K562 (cell line): ENCODE measurements around the gene FKBP1B. TPM values are rescaled to one million over a fixed set of nuclear protein-coding genes. Genes with fewer than 3 reads are reported as not detected.

Experiments used
- ATAC-seq: fragments of 200-7000 bp; cut with Tn5 transposase; 3 replicates; pipeline ENCODE4 v1.9.1; 2020; ENCODE audit warnings: moderate library complexity
- BruUV-seq: library from RNA; stranded (reverse); fragments of 400-500 nt; replicated peaks from 2 replicates; lab custom pipeline; 2021; lab: Mats Ljungman, UMichigan
- CTCF ChIA-PET: fragments of 300-600 bp; formaldehyde crosslinking; extraction: SDS; loops from one replicate; lab custom pipeline; 2021; ENCODE audit warnings: low intra/inter-chr PET ratio; lab: Yijun Ruan, JAX
- POLR2A ChIA-PET: fragments of 300-600, 350-650 bp; sonication (Branson Sonifier 250); formaldehyde crosslinking; extraction: SDS; loops from one replicate; lab custom pipeline; 2021; ENCODE audit warnings: antibody characterized with exemption, inconsistent platforms; lab: Yijun Ruan, JAX
- DNase-seq, 4 experiments: peaks; one replicate each; pipeline versions ENCODE4 v3.0.0 to v3.0.0-alpha.2; 2011 to 2018; ENCODE audit warnings: low spot score in 3 of 4, mixed read lengths in 3 of 4; ENCODE audit errors: extremely low read depth in 1 of 4
- FAIRE-seq: peaks from 2 replicates; lab custom pipeline; 2011; peaks lifted over from hg19 to GRCh38; lab: Jason Lieb, UNC
- H2AFZ ChIP-seq: 2 replicates; pipeline ENCODE4 v1.6.0; 2011; ENCODE audit warnings: low read depth, low read length, control low read depth, inconsistent platforms
- H3K27ac ChIP-seq: fragments of 200-600 bp; 3 replicates; pipeline ENCODE4 v1.8.0; 2011; ENCODE audit warnings: low read depth, mild to moderate bottlenecking, control low read depth, inconsistent platforms, low read length, moderate library complexity, mixed read lengths; ENCODE audit errors: extremely low read depth
- H3K27me3 ChIP-seq, 2 experiments: fragments of 300-600 bp in 1 of 2; 2 replicates in 1 of 2; 3 replicates in 1 of 2; pipeline versions ENCODE4 v1.6.0 to v1.8.0; 2011; ENCODE audit warnings: inconsistent platforms in 2 of 2, low read length in 2 of 2, mild to moderate bottlenecking in 1 of 2, mixed read lengths in 1 of 2, moderate library complexity in 1 of 2; ENCODE audit not compliant: control insufficient read depth in 2 of 2, insufficient read depth in 2 of 2
- H3K36me3 ChIP-seq: fragments of 300-600 bp; 3 replicates; pipeline ENCODE4 v1.8.0; 2011; ENCODE audit warnings: mild to moderate bottlenecking, low read length, inconsistent platforms; ENCODE audit not compliant: control insufficient read depth, insufficient read depth
- H3K4me1 ChIP-seq, 2 experiments: fragments of 200-600 bp in 1 of 2; replicated peaks in 1 of 2; 2 replicates in 1 of 2; 3 replicates in 1 of 2; pipeline versions ENCODE4 v1.5.1 to v1.8.0; 2011; ENCODE audit warnings: inconsistent platforms in 2 of 2, low read length in 2 of 2, mild to moderate bottlenecking in 1 of 2, mixed read lengths in 1 of 2, moderate library complexity in 1 of 2; ENCODE audit not compliant: control insufficient read depth in 2 of 2, insufficient read depth in 2 of 2
- H3K4me2 ChIP-seq: 2 replicates; pipeline ENCODE4 v1.6.1; 2011; ENCODE audit warnings: low read length, control low read depth, inconsistent platforms, mixed read lengths; ENCODE audit not compliant: insufficient read depth
- H3K4me3 ChIP-seq: fragments of 200-600 bp; sonication (generic), shearing (Covaris generic); 2 replicates; pipeline ENCODE4 v1.5.1; 2016; ENCODE audit warnings: control low read depth, inconsistent platforms
- H3K79me2 ChIP-seq: fragments of 200-600 bp; 3 replicates; pipeline ENCODE4 v1.8.0; 2011; ENCODE audit warnings: low read length, inconsistent platforms; ENCODE audit not compliant: control insufficient read depth, insufficient read depth
- H3K9ac ChIP-seq, 2 experiments: 2 replicates each; pipeline versions ENCODE4 v1.6.0 to v1.6.1; 2011; ENCODE audit warnings: low read depth in 2 of 2, low read length in 2 of 2, control low read depth in 1 of 2, inconsistent platforms in 1 of 2, mild to moderate bottlenecking in 1 of 2, mixed read lengths in 1 of 2; ENCODE audit not compliant: insufficient read depth in 1 of 2
- H3K9me1 ChIP-seq: one replicate; pipeline ENCODE4 v1.6.0; 2011; ENCODE audit warnings: inconsistent platforms, mild to moderate bottlenecking, low read length, moderate library complexity; ENCODE audit not compliant: control insufficient read depth, insufficient read depth
- H3K9me3 ChIP-seq: replicated peaks from 2 replicates; pipeline ENCODE4 v1.5.1; 2011; ENCODE audit warnings: low read depth, low read length, inconsistent platforms; ENCODE audit not compliant: control insufficient read depth, insufficient read depth
- H4K20me1 ChIP-seq: replicated peaks from 2 replicates; pipeline ENCODE4 v1.6.1; 2011; ENCODE audit warnings: low read length, inconsistent platforms, mixed read lengths; ENCODE audit not compliant: control insufficient read depth, insufficient read depth
- BRCA1 ChIP-seq, 2 experiments: fragments of 450-650 bp in 1 of 2; sonication (generic) in 1 of 2; formaldehyde crosslinking in 1 of 2; IDR thresholded peaks; 2 replicates each; pipeline versions ENCODE4 v1.5.0 to v1.6.1; 2017 to 2020; ENCODE audit warnings: mild to moderate bottlenecking in 1 of 2, missing genetic modification reagents in 1 of 2
- BRD9 ChIP-seq: fragments of 450-650 bp; IDR thresholded peaks from 2 replicates; pipeline ENCODE4 v1.6.1; 2018; ENCODE audit warnings: low read depth; ENCODE audit not compliant: partially characterized antibody
- GTF2B ChIP-seq: IDR thresholded peaks from 2 replicates; pipeline ENCODE4 v1.6.1; 2011; ENCODE audit not compliant: insufficient read length; ENCODE audit errors: extremely low read depth
- POLR2G ChIP-seq: fragments of 200-400 bp; formaldehyde crosslinking; IDR thresholded peaks from 2 replicates; pipeline ENCODE4 v1.6.1; 2017; ENCODE audit warnings: low read depth, mild to moderate bottlenecking, antibody characterized with exemption, low read length, moderate library complexity
- RBFOX2 ChIP-seq: fragments of 200-400 bp; formaldehyde crosslinking; IDR thresholded peaks from 2 replicates; pipeline ENCODE4 v1.6.1; 2017; ENCODE audit warnings: low read depth, mild to moderate bottlenecking, low read length, moderate library complexity
- TEAD4 ChIP-seq, 2 experiments: sonication (generic) in 1 of 2; formaldehyde crosslinking in 1 of 2; IDR thresholded peaks; 2 replicates each; pipeline versions ENCODE4 v1.6.1 to v1.8.0; 2012 to 2022; ENCODE audit warnings: borderline replicate concordance in 1 of 2, inconsistent platforms in 1 of 2, low read length in 1 of 2, mild to moderate bottlenecking in 1 of 2, missing genetic modification reagents in 1 of 2
- ZNF217 ChIP-seq: sonication (generic); formaldehyde crosslinking; IDR thresholded peaks from 2 replicates; pipeline ENCODE4 v1.8.0; 2022; ENCODE audit warnings: mild to moderate bottlenecking, missing genetic modification reagents
- WGBS: fragments of 100-300 bp; shearing (Covaris generic); methylation state at CpG from one replicate; pipeline ENCODE4 v1.1.6; 2016; ENCODE audit warnings: low coverage, mixed read lengths; ENCODE audit not compliant: insufficient coverage; ENCODE audit errors: missing lambda C conversion rate; 5-methylcytosine and 5-hydroxymethylcytosine counted together
- in situ Hi-C: fragments of 300-500 bp; cut with MboI; formaldehyde crosslinking; loops from 4 replicates; pipeline ENCODE4 v1.15.0; 2018; ENCODE audit warnings: inconsistent platforms, mixed read lengths
- intact Hi-C: fragments of 100-400 bp; cut with micrococcal nuclease; formaldehyde crosslinking; loops from 2 replicates; pipeline ENCODE4 v1.14.2; 2022
- polyA plus RNA-seq, 8 experiments: library from polyadenylated mRNA; depleted of rRNA in 4 of 8; stranded (reverse) in 5 of 8; unstranded in 3 of 8; fragments of >200 nt; fragmentation: Nextera tagmentation in 2 of 8; fragmentation: Illumina TruSeq in 1 of 8; extraction: Ambion mirVana in 2 of 8; extraction: Trizol in 1 of 8; gene quantifications; 2 replicates each; pipeline versions ENCODE4 v1.2.1 to v1.2.3, GENCODE V29; 2011 to 2014; ENCODE audit warnings: inconsistent platforms in 1 of 8, missing spikeins in 1 of 8
- total RNA-seq, 7 experiments: library from RNA; depleted of rRNA in 6 of 7; stranded (reverse); fragments of >200 nt in 6 of 7; fragmentation: Illumina TruSeq in 2 of 7; extraction: Trizol in 2 of 7; gene quantifications; 2 replicates each; pipeline versions ENCODE4 v1.2.1 to v1.2.3, GENCODE V29; 2011 to 2021; ENCODE audit warnings: low replicate concordance in 1 of 7
- TF ChIP-seq, protein P1 (sequence below): fragments of 450-650 bp; formaldehyde crosslinking; IDR thresholded peaks from 2 replicates; pipeline ENCODE4 v1.4.0; 2020; ENCODE audit warnings: mild to moderate bottlenecking, mixed read lengths

FKBP1B gene
- total and polyA plus RNA-seq, 9 of the 15 experiments (the other 6 are each of a cell fraction or from before 2014, with no cell fraction given): 0.58 to 9.4 (median 1.6) TPM

GRCh38 chr2:24022324-24022974 lies 27.1 kb upstream of the FKBP1B start (continued):
- TF ChIP-seq, protein P1, sequence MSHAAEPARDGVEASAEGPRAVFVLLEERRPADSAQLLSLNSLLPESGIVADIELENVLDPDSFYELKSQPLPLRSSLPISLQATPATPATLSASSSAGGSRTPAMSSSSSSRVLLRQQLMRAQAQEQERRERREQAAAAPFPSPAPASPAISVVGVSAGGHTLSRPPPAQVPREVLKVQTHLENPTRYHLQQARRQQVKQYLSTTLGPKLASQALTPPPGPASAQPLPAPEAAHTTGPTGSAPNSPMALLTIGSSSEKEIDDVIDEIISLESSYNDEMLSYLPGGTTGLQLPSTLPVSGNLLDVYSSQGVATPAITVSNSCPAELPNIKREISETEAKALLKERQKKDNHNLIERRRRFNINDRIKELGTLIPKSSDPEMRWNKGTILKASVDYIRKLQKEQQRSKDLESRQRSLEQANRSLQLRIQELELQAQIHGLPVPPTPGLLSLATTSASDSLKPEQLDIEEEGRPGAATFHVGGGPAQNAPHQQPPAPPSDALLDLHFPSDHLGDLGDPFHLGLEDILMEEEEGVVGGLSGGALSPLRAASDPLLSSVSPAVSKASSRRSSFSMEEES (CRISPR knock-in tag): no peak
- TF ChIP-seq BRCA1 (IDR thresholded peaks at IDR 0.05) (no peak), BRCA1 (CRISPR knock-in tag; IDR thresholded peaks at IDR 0.05) (no peak), BRD9 (no peak), GTF2B (no peak)

- Histone ChIP-seq H3K9ac (peak overlapping the region in 1 of 2 experiments; percentile 56; a peak in 1 of 4 replicates), H3K4me2 (no peak overlapping the region), H3K9me1 (peaks cover 3% of the 10 kb centered on the region), H3K27me3 (no peaks in the 10 kb centered on the region), H3K9me3 (no peaks in the 10 kb centered on the region), H4K20me1 (peaks cover 14% of the 10 kb centered on the region; the same call in 1 of the 2 replicates), H3K79me2 (no peaks in the 10 kb centered on the region), H3K4me3 (no peak overlapping the region), H2AFZ (no peak overlapping the region), H3K27ac (no peak overlapping the region), H3K36me3 (peaks cover 48% of the 10 kb centered on the region), H3K4me1 (peaks cover 0 to 21% of the 10 kb centered on the region in 2 experiments; a peak in 3 of 5 replicates)
- no peak for FAIRE-seq
- in situ Hi-C loops (no loop called here), intact Hi-C loops (loop anchor here (5.0 kb wide), 1 partner anchor 39 kb away; no protein-coding TSS in a partner anchor)
- ChIA-PET POLR2A (interaction anchor here (1.0 to 1.6 kb wide), 4 partner anchors 9 to 83 kb away, joined by 3 to 5 read pairs (median 4); partner anchors contain the start of genes UBXN2A and WDCP), CTCF (no interaction called here)
- ATAC-seq: no peak
- DNase-seq: no peak
- TF ChIP-seq RBFOX2 (peak; percentile 39; the same call in 1 of the 2 replicates), POLR2G (peak; percentile 74), ZNF217 (CRISPR knock-in tag) (no peak), TEAD4 (IDR thresholded peaks at IDR 0.05; ENCODE audit: low read length) (no peak), TEAD4 (CRISPR knock-in tag; IDR thresholded peaks at IDR 0.05; ENCODE audit: borderline replicate concordance) (no peak)
- 84% methylated on average over 13 of the region's 16 CpGs for WGBS
- BruUV-seq: no TSS peak
Measured at GRCh38 chr2:24022975-24023575, 26.5 kb upstream of the FKBP1B start.
